ENCODE results near the gene RPA3. TPM values are rescaled to one million over a fixed set of nuclear protein-coding genes. Genes with fewer than 3 reads are reported as not detected.
"Not testable (repeated sequence)": the region's sequence is repeated elsewhere in the genome, so short reads cannot be mapped to it uniquely, and the experiment has no call there.

RPA3 gene
- total RNA-seq, 2 donors from 2014 or later = 28.2 to 29.5 TPM

- no peaks in the 10 kb centered on the region for H3K4me1 ChIP-seq (replicated peaks)
- intact Hi-C loops (cut with DNase I) = no loop called here
- no peak for DNase-seq (ENCODE audit: low spot score)
- no peak overlapping the region for H3K4me3 ChIP-seq
- H3K27ac ChIP-seq = no peak overlapping the region
- TF ChIP-seq POLR2A (IDR thresholded peaks at IDR 0.05) (no peak), POLR2AphosphoS5 (IDR thresholded peaks at IDR 0.05) (no peak)
- H3K36me3 ChIP-seq = no peaks in the 10 kb centered on the region
- WGBS = 100% methylated on average over 1 of the region's 1 CpG
- no peaks in the 10 kb centered on the region for H3K27me3 ChIP-seq (replicated peaks; ENCODE audit: insufficient read depth)
- H3K9me3 ChIP-seq = no peaks in the 10 kb centered on the region
Observed at GRCh38 chr7:7668706-7669105, 49.7 kb downstream of the RPA3 start.

GRCh38 chr7:7667187-7667586, 51.2 kb downstream of the RPA3 start:
- Histone ChIP-seq H3K27ac (no peak overlapping the region), H3K4me1 (replicated peaks) (no peaks in the 10 kb centered on the region), H3K4me3 (no peak overlapping the region), H3K36me3 (no peaks in the 10 kb centered on the region), H3K9me3 (no peaks in the 10 kb centered on the region), H3K27me3 (replicated peaks; ENCODE audit: insufficient read depth) (no peaks in the 10 kb centered on the region)
- intact Hi-C loops (cut with DNase I) = no loop called here
- TF ChIP-seq POLR2A (IDR thresholded peaks at IDR 0.05) = no peak
- no peak for TF ChIP-seq POLR2AphosphoS5 (IDR thresholded peaks at IDR 0.05)
- no peak for DNase-seq (ENCODE audit: low spot score)
- WGBS = 98% methylated on average over 2 of the region's 2 CpGs

GRCh38 chr7:7665031-7665430, 53.4 kb downstream of the RPA3 start:
- Histone ChIP-seq H3K4me1 (replicated peaks) (no peaks in the 10 kb centered on the region), H3K27ac (no peak overlapping the region), H3K9me3 (no peaks in the 10 kb centered on the region), H3K4me3 (no peak overlapping the region), H3K36me3 (no peaks in the 10 kb centered on the region), H3K27me3 (replicated peaks; ENCODE audit: insufficient read depth) (no peaks in the 10 kb centered on the region)
- TF ChIP-seq POLR2AphosphoS5 (IDR thresholded peaks at IDR 0.05) = no peak
- TF ChIP-seq POLR2A (IDR thresholded peaks at IDR 0.05) = no peak
- no peak for TF ChIP-seq CTCF (IDR thresholded peaks at IDR 0.05)
- DNase-seq (ENCODE audit: low spot score) = no peak
- intact Hi-C loops (cut with DNase I) = no loop called here
- WGBS = 97% methylated on average over 1 of the region's 1 CpG

GRCh38 chr7:7664291-7664690, 54.1 kb downstream of the RPA3 start:
- intact Hi-C loops (cut with DNase I) = no loop called here
- TF ChIP-seq POLR2A (IDR thresholded peaks at IDR 0.05) (no peak), POLR2AphosphoS5 (IDR thresholded peaks at IDR 0.05) (no peak), CTCF (IDR thresholded peaks at IDR 0.05) (no peak)
- Histone ChIP-seq H3K4me3 (no peak overlapping the region), H3K4me1 (replicated peaks) (no peaks in the 10 kb centered on the region), H3K9me3 (no peaks in the 10 kb centered on the region), H3K27me3 (replicated peaks; ENCODE audit: insufficient read depth) (no peaks in the 10 kb centered on the region), H3K36me3 (no peaks in the 10 kb centered on the region), H3K27ac (no peak overlapping the region)
- no peak for DNase-seq (ENCODE audit: low spot score)
- WGBS = 58% methylated on average over 3 of the region's 3 CpGs

- 83% methylated on average over 6 of the region's 6 CpGs for WGBS
- H3K4me3 ChIP-seq = no peak overlapping the region
- no peaks in the 10 kb centered on the region for H3K9me3 ChIP-seq
- H3K4me1 ChIP-seq (replicated peaks) = no peaks in the 10 kb centered on the region
- DNase-seq (ENCODE audit: low spot score) = no peak
- H3K27me3 ChIP-seq (replicated peaks; ENCODE audit: insufficient read depth) = no peaks in the 10 kb centered on the region
- H3K27ac ChIP-seq = no peak overlapping the region
- no peaks in the 10 kb centered on the region for H3K36me3 ChIP-seq
- TF ChIP-seq POLR2A (IDR thresholded peaks at IDR 0.05) (no peak), POLR2AphosphoS5 (IDR thresholded peaks at IDR 0.05) (no peak), CTCF (IDR thresholded peaks at IDR 0.05) (no peak)
- intact Hi-C loops (cut with DNase I) = no loop called here
Observed at GRCh38 chr7:7662527-7662926, 55.9 kb downstream of the RPA3 start.

- H3K4me1 ChIP-seq (replicated peaks); intact Hi-C loops (cut with DNase I); DNase-seq (ENCODE audit: low spot score); H3K27ac ChIP-seq; H3K4me3 ChIP-seq; H3K9me3 ChIP-seq; H3K27me3 ChIP-seq (replicated peaks; ENCODE audit: insufficient read depth); H3K36me3 ChIP-seq: not testable (repeated sequence)
- 97% methylated on average over 3 of the region's 3 CpGs for WGBS
Observed at GRCh38 chr7:7656459-7656858, 61.9 kb downstream of the RPA3 start.

All from prostate gland (tissue), 2 donors.